RWPE1 (cell line): Measurements from ENCODE around the gene FKBP1B.
"Not testable (repeated sequence)": the region's sequence is repeated elsewhere in the genome, so short reads cannot be mapped to it uniquely, and the experiment has no call there.

Source experiments
- CTCF ChIA-PET: fragments of 350-600 bp; sonication (Branson Sonifier 250); formaldehyde crosslinking; extraction: SDS; loops from one replicate; lab custom pipeline; 2021; lab: Yijun Ruan, JAX
- POLR2A ChIA-PET: fragments of 400-600 bp; formaldehyde crosslinking; extraction: SDS; loops from one replicate; lab custom pipeline; 2020; ENCODE audit warnings: antibody characterized with exemption; ENCODE audit not compliant: low non-redundant PET; lab: Yijun Ruan, JAX
- DNase-seq: peaks from one replicate; pipeline ENCODE4 v3.0.0; 2012; ENCODE audit warnings: low spot score
- H3K27ac ChIP-seq: fragments of 450-650 bp; 2 replicates; pipeline ENCODE4 v1.5.1; 2017
- CTCF ChIP-seq: fragments of 450-650 bp; conservative IDR thresholded peaks from 2 replicates; pipeline ENCODE4 v1.5.1; 2017; ENCODE audit warnings: low read depth, mild to moderate bottlenecking

Gene FKBP1B

GRCh38 chr2:24107336-24107735, 57.8 kb downstream of the FKBP1B start:
- ChIA-PET CTCF (interaction anchor here (0.5 kb wide), 1 partner anchor 32 kb away, joined by 3 read pairs; no protein-coding TSS in a partner anchor), POLR2A (no interaction called here)
- TF ChIP-seq CTCF = no peak
- H3K27ac ChIP-seq = no peak overlapping the region
- no peak for DNase-seq

DNA sequence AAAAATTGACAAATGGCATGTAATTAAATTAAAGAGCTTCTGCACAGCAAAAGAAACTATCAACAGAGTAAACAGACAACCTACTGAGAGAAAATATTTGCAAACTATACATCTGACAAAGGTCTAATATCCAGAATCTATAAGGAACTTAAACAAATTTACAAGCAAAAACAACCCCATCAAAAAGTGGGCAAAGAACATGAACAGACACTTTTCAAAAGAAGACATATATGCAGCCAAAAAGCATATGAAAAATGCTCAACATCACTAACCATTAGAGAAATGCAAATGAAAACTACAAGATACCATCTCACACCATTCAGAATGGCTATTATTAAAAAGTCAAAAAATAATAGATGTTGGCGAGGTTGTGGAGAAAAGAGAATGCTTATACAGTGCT, 59.9 kb downstream of the FKBP1B start:
- CTCF ChIA-PET, H3K27ac ChIP-seq, DNase-seq, POLR2A ChIA-PET: not testable (repeated sequence)

DNA sequence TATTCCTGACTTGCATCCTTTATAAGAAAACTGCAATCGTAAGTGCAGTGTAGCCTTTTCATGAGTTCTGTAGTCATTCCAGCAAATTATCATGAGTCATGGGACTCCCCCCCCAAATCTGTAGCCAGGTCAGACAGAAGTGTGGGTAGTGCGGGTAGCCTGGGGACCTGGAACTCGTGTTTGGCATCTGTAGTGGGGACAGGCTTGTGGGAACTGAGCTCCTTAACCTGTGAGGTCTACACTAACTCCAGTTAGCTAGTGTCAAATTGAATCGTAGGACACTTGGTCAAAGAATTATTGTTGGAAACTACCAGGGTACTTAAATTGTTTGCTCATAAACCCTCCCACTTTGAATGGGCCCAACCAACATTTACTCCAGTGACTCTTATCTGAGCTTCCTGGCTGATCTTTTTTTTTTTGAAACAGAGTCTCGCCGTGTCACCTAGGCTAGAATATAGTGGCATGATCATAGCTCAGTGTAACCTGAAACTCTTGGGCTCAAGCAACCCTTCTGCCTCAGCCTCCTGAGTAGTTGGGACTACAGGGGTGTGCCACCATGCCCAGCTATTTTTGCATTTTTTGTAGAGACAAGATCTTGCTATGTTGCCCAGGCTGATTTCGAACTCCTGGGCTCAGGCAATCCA, 61.2 kb downstream of the FKBP1B start:
- CTCF ChIA-PET = interaction anchor here (0.8 to 1.2 kb wide), 2 partner anchors 27 to 1014 kb away, joined by 3 to 4 read pairs; no protein-coding TSS in a partner anchor
- no peak for TF ChIP-seq CTCF
- POLR2A ChIA-PET = no interaction called here
- H3K27ac ChIP-seq = no peak overlapping the region
- DNase-seq = no peak

DNA sequence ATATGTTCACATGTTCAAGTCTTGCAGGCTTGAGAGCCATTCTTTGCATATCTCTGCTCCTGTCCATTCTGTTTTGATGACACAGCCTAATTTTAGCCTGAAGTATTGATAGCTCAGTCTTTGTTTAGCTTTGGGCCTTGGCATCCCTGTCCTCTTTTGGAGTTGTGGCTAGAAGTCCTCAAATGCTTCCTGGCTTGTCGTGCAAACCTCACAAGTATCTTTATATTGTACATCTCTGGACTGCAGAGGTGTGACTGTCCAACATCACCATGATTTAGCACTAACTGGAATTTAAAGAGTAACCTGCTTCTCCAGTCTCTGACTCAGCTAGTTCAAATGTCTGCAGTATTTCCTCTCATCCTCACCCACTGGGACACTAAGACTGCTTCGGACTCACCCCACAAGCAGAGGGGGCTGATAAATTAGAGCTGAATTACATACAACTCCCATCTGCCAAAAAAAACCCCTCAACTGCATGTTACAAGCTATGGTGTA, 61.9 kb downstream of the FKBP1B start:
- ChIA-PET CTCF (interaction anchor here (0.6 to 1.2 kb wide), 3 partner anchors 28 to 1111 kb away, joined by 3 to 6 read pairs (median 4); no protein-coding TSS in a partner anchor), POLR2A (no interaction called here)
- H3K27ac ChIP-seq = no peak overlapping the region
- TF ChIP-seq CTCF = no peak
- DNase-seq = peak; percentile 42
